DND-41 (cell line): Measurements from ENCODE around the gene FAM193A.

Experiments used
- ATAC-seq: fragments of 200-7000 bp; cut with Tn5 transposase; 3 replicates; pipeline ENCODE4 v1.9.1; 2021; ENCODE audit warnings: low read depth; ENCODE audit not compliant: insufficient read depth
- DNase-seq: peaks from one replicate; pipeline ENCODE4 v3.0.0-alpha.2; 2020
- H2AFZ ChIP-seq: 2 replicates; pipeline ENCODE4 v1.6.0; 2012; ENCODE audit warnings: low read depth, low read length
- H3K27ac ChIP-seq: 2 replicates; pipeline ENCODE4 v1.5.1; 2012; ENCODE audit warnings: low read length, inconsistent platforms
- H3K27me3 ChIP-seq: fragments of 200-600 bp; sonication (generic); 2 replicates; pipeline ENCODE4 v1.6.0; 2012; ENCODE audit warnings: low read length, mild to moderate bottlenecking, inconsistent platforms; ENCODE audit not compliant: insufficient read depth, poor library complexity
- H3K36me3 ChIP-seq: 2 replicates; pipeline ENCODE4 v1.5.1; 2012; ENCODE audit warnings: low read length, inconsistent platforms; ENCODE audit not compliant: insufficient read depth
- H3K4me1 ChIP-seq: 2 replicates; pipeline ENCODE4 v1.5.1; 2012; ENCODE audit warnings: mild to moderate bottlenecking, low read length; ENCODE audit not compliant: insufficient read depth
- H3K4me2 ChIP-seq: 2 replicates; pipeline ENCODE4 v1.6.0; 2012; ENCODE audit warnings: mild to moderate bottlenecking, moderate library complexity, low read length, inconsistent platforms; ENCODE audit not compliant: insufficient read depth
- H3K4me3 ChIP-seq, 2 experiments: fragments of 200-600 bp in 1 of 2; shearing (Covaris generic) in 1 of 2; 2 replicates each; pipeline ENCODE4 v1.5.1; 2012 to 2016; ENCODE audit warnings: inconsistent platforms in 2 of 2, low read length in 2 of 2, mild to moderate bottlenecking in 2 of 2, low read depth in 1 of 2, moderate library complexity in 1 of 2
- H3K79me2 ChIP-seq: 2 replicates; pipeline ENCODE4 v1.6.0; 2012; ENCODE audit warnings: low read length, inconsistent platforms; ENCODE audit not compliant: insufficient read depth
- H3K9ac ChIP-seq: 2 replicates; pipeline ENCODE4 v1.6.0; 2012; ENCODE audit warnings: low read depth, mild to moderate bottlenecking, inconsistent platforms, low read length, moderate library complexity
- H3K9me3 ChIP-seq: 2 replicates; pipeline ENCODE4 v1.5.1; 2012; ENCODE audit warnings: low read length, moderate library complexity, mild to moderate bottlenecking, inconsistent platforms; ENCODE audit not compliant: insufficient read depth, severe bottlenecking
- H4K20me1 ChIP-seq: 2 replicates; pipeline ENCODE4 v1.6.0; 2012; ENCODE audit warnings: low read length; ENCODE audit not compliant: insufficient read depth
- EZH2 ChIP-seq: IDR thresholded peaks from 3 replicates; pipeline ENCODE4 v1.6.1; 2012; ENCODE audit warnings: borderline replicate concordance, low read depth, mild to moderate bottlenecking, moderate library complexity, low read length, inconsistent platforms; ENCODE audit not compliant: severe bottlenecking
- TF ChIP-seq, protein P1 (sequence below): IDR thresholded peaks from 2 replicates; pipeline ENCODE4 v1.5.1; 2012; ENCODE audit warnings: borderline replicate concordance, low read length, moderate library complexity, mild to moderate bottlenecking; ENCODE audit not compliant: poor library complexity, severe bottlenecking; ENCODE audit errors: extremely low read depth

The FAM193A gene

DNA sequence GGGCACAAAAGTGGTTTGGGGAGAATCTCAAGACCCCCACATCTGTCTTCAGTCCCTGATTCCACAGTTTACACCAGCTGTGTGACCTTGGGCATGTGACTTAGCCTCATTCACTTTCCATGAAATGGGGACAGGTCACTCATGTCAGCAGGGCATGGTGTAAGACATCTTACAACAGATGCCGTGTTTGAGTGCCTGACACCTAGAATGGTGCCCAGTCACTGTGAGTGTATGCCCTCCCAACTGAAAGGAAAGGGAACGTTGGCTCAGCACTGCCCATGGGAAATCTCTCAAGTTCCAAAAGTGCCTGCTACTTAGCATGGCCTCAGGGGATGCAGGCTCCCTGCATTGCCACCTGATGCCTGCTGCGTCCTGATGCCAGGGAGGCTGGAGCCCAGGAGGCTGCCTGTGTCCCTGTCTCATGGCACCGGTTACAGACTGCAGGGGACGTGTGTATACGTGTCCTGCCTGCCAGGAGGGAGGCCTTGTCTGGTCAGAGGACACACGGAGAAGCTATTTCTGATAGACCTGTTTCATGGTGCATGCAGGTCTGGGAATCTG, 35.3 kb upstream of the FAM193A start:
- Histone ChIP-seq H3K36me3 (peaks cover 89% of the 10 kb centered on the region), H3K27ac (no peak overlapping the region), H3K9me3 (no peaks in the 10 kb centered on the region), H2AFZ (no peak overlapping the region), H4K20me1 (peaks cover 51% of the 10 kb centered on the region), H3K4me2 (no peak overlapping the region), H3K27me3 (no peaks in the 10 kb centered on the region), H3K4me1 (no peaks in the 10 kb centered on the region), H3K9ac (no peak overlapping the region), H3K79me2 (peaks cover 74% of the 10 kb centered on the region), H3K4me3 (no peak overlapping the region)
- no peak for TF ChIP-seq EZH2
- TF ChIP-seq, protein P1, sequence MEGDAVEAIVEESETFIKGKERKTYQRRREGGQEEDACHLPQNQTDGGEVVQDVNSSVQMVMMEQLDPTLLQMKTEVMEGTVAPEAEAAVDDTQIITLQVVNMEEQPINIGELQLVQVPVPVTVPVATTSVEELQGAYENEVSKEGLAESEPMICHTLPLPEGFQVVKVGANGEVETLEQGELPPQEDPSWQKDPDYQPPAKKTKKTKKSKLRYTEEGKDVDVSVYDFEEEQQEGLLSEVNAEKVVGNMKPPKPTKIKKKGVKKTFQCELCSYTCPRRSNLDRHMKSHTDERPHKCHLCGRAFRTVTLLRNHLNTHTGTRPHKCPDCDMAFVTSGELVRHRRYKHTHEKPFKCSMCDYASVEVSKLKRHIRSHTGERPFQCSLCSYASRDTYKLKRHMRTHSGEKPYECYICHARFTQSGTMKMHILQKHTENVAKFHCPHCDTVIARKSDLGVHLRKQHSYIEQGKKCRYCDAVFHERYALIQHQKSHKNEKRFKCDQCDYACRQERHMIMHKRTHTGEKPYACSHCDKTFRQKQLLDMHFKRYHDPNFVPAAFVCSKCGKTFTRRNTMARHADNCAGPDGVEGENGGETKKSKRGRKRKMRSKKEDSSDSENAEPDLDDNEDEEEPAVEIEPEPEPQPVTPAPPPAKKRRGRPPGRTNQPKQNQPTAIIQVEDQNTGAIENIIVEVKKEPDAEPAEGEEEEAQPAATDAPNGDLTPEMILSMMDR: no peak
- DNase-seq (no peak), ATAC-seq (peak; percentile 25; the same call in 2 of the 3 replicates)

DNA sequence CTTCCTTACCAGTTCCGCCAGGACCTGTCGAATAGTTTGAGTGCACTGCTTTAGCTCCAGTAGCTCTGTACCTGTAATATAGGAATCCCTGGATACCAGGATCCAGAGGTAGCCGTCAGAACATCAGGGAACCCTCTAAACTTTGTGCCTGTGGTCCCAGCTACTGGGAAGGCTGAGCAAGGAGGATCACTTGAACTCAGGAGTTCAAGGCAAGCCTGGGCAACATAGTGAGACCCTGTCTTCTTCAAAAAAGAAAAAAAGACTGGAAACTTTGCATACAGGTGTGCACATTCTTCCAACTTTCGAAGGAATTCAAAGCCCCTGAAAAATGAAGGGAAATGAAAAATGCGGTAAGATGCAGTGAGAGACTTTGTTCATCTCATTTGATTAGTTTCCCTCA, 32.6 kb upstream of the FAM193A start:
- Histone ChIP-seq H3K79me2 (peaks cover 71% of the 10 kb centered on the region), H4K20me1 (peaks cover 53% of the 10 kb centered on the region), H2AFZ (no peak overlapping the region), H3K4me2 (no peak overlapping the region), H3K36me3 (peaks cover 90% of the 10 kb centered on the region), H3K4me3 (no peak overlapping the region), H3K9me3 (no peaks in the 10 kb centered on the region), H3K27me3 (no peaks in the 10 kb centered on the region), H3K9ac (no peak overlapping the region), H3K27ac (no peak overlapping the region), H3K4me1 (no peaks in the 10 kb centered on the region)
- TF ChIP-seq, protein P1: no peak
- no peak for TF ChIP-seq EZH2
- ATAC-seq (no peak), DNase-seq (no peak)

DNA sequence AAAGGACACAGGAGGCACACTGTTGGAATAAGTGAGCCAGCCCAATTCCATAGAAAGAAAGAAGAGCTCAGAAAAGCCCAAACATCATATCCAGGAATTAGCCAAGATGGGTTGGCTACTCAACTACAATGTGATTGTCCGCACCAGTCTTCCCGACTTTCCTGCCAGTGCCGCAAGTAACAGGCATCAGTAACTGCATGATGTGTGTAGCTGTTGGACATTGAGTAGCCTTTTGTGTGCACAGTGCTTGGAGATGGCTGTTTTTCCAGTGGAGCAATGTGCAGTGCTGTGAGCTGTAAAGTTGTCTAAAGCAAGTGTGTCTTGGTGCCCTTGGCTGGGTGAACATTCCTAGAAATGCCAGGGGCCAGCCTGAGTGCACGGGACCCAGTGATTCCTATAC, 29.2 kb upstream of the FAM193A start:
- Histone ChIP-seq H3K36me3 (peaks cover 87% of the 10 kb centered on the region), H3K9ac (no peak overlapping the region), H3K4me2 (no peak overlapping the region), H3K79me2 (peaks cover 67% of the 10 kb centered on the region), H3K9me3 (no peaks in the 10 kb centered on the region), H3K4me1 (no peaks in the 10 kb centered on the region), H3K27ac (no peak overlapping the region), H2AFZ (no peak overlapping the region), H3K4me3 (no peak overlapping the region), H4K20me1 (peaks cover 61% of the 10 kb centered on the region), H3K27me3 (no peaks in the 10 kb centered on the region)
- DNase-seq (no peak), ATAC-seq (no peak)
- TF ChIP-seq EZH2: no peak
- TF ChIP-seq, protein P1: no peak
